ENCODE data around the gene SATB1.

The SATB1 gene

DNA sequence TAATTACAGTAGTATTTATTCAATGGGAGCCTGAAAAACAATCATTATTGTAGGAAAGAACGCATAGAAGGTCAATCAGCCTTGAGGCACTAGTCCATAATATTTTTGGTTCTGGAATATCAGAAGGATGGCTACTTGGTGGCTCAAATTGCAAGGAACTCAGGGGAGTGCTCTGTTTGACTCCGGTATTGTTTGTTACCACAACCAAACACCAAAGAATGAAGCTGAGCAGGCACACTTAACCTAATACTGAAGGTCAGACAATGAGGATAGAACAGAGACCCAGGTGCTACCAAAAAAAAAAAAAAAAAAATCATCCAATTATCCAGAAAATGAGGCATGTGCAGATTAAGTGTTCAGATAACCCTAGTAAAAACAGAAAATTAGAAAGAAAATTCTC, 11.1 kb upstream of the SATB1 start:
- DNase-seq = no peak
- H3K36me3 ChIP-seq (replicated peaks; ENCODE audit: insufficient read depth, low read length) = no peaks in the 10 kb centered on the region
- H3K4me2 ChIP-seq (ENCODE audit: low read depth, low read length) = no peak overlapping the region
- no peaks in the 10 kb centered on the region for H3F3A ChIP-seq (ENCODE audit: insufficient read depth, low read length)
- no peak for TF ChIP-seq EZH2 (optimal IDR thresholded peaks at IDR 0.05; ENCODE audit: low read depth, low read length)
- TF ChIP-seq, protein P1, sequence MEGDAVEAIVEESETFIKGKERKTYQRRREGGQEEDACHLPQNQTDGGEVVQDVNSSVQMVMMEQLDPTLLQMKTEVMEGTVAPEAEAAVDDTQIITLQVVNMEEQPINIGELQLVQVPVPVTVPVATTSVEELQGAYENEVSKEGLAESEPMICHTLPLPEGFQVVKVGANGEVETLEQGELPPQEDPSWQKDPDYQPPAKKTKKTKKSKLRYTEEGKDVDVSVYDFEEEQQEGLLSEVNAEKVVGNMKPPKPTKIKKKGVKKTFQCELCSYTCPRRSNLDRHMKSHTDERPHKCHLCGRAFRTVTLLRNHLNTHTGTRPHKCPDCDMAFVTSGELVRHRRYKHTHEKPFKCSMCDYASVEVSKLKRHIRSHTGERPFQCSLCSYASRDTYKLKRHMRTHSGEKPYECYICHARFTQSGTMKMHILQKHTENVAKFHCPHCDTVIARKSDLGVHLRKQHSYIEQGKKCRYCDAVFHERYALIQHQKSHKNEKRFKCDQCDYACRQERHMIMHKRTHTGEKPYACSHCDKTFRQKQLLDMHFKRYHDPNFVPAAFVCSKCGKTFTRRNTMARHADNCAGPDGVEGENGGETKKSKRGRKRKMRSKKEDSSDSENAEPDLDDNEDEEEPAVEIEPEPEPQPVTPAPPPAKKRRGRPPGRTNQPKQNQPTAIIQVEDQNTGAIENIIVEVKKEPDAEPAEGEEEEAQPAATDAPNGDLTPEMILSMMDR (IDR thresholded peaks at IDR 0.05; ENCODE audit: low read length) = no peak
- TF ChIP-seq EZH2phosphoT487 (IDR thresholded peaks at IDR 0.05; ENCODE audit: low read length) = no peak
- H3K9me2 ChIP-seq (replicated peaks; ENCODE audit: insufficient read depth, low read length) = no peaks in the 10 kb centered on the region
- no peaks in the 10 kb centered on the region for H3K9me3 ChIP-seq (replicated peaks; ENCODE audit: insufficient read depth, low read length)
- H3K79me2 ChIP-seq (ENCODE audit: low read length) = no peaks in the 10 kb centered on the region
- no peaks in the 10 kb centered on the region for H3K4me1 ChIP-seq (ENCODE audit: low read length)
- no peak overlapping the region for H2AFZ ChIP-seq (ENCODE audit: low read length)
- H3K27ac ChIP-seq (ENCODE audit: low read length) = no peak overlapping the region
- no peaks in the 10 kb centered on the region for H4K20me1 ChIP-seq (ENCODE audit: insufficient read depth, low read length)
- H3K9ac ChIP-seq (ENCODE audit: low read length) = no peak overlapping the region
- no peak overlapping the region for H3K4me3 ChIP-seq (ENCODE audit: low read length)
- no peaks in the 10 kb centered on the region for H3K27me3 ChIP-seq (replicated peaks; ENCODE audit: insufficient read depth, low read length)

GRCh38 chr3:18434711-18435110, 9.6 kb upstream of the SATB1 start:
- Histone ChIP-seq H3K9ac (ENCODE audit: low read length) (no peak overlapping the region), H3K79me2 (ENCODE audit: low read length) (no peaks in the 10 kb centered on the region), H3K27me3 (replicated peaks; ENCODE audit: insufficient read depth, low read length) (no peaks in the 10 kb centered on the region), H3K27ac (ENCODE audit: low read length) (no peak overlapping the region), H4K20me1 (ENCODE audit: insufficient read depth, low read length) (no peaks in the 10 kb centered on the region), H3K4me3 (ENCODE audit: low read length) (no peak overlapping the region), H3F3A (ENCODE audit: insufficient read depth, low read length) (no peaks in the 10 kb centered on the region), H3K9me2 (replicated peaks; ENCODE audit: insufficient read depth, low read length) (no peaks in the 10 kb centered on the region), H3K9me3 (replicated peaks; ENCODE audit: insufficient read depth, low read length) (no peaks in the 10 kb centered on the region), H2AFZ (ENCODE audit: low read length) (no peak overlapping the region), H3K36me3 (replicated peaks; ENCODE audit: insufficient read depth, low read length) (no peaks in the 10 kb centered on the region), H3K4me2 (ENCODE audit: low read depth, low read length) (no peak overlapping the region), H3K4me1 (ENCODE audit: low read length) (0 out of 2 replicates have a peak, but pooled peaks cover 5% of the 10 kb centered on the region)
- DNase-seq = no peak
- no peak for TF ChIP-seq EZH2 (optimal IDR thresholded peaks at IDR 0.05; ENCODE audit: low read depth, low read length)
- TF ChIP-seq, protein P1 (IDR thresholded peaks at IDR 0.05; ENCODE audit: low read length) = no peak
- TF ChIP-seq EZH2phosphoT487 (IDR thresholded peaks at IDR 0.05; ENCODE audit: low read length) = no peak

- no peaks in the 10 kb centered on the region for H4K20me1 ChIP-seq (ENCODE audit: insufficient read depth, low read length)
- H3K9me2 ChIP-seq (replicated peaks; ENCODE audit: insufficient read depth, low read length) = no peaks in the 10 kb centered on the region
- no peak overlapping the region for H3K27ac ChIP-seq (ENCODE audit: low read length)
- no peaks in the 10 kb centered on the region for H3K79me2 ChIP-seq (ENCODE audit: low read length)
- 0 out of 2 replicates have a peak, but pooled peaks cover 5% of the 10 kb centered on the region for H3K4me1 ChIP-seq (ENCODE audit: low read length)
- TF ChIP-seq, protein P1 (IDR thresholded peaks at IDR 0.05; ENCODE audit: low read length) = no peak
- TF ChIP-seq EZH2 (optimal IDR thresholded peaks at IDR 0.05; ENCODE audit: low read depth, low read length) (no peak), EZH2phosphoT487 (IDR thresholded peaks at IDR 0.05; ENCODE audit: low read length) (no peak)
- no peaks in the 10 kb centered on the region for H3F3A ChIP-seq (ENCODE audit: insufficient read depth, low read length)
- H3K27me3 ChIP-seq (replicated peaks; ENCODE audit: insufficient read depth, low read length) = no peaks in the 10 kb centered on the region
- no peaks in the 10 kb centered on the region for H3K36me3 ChIP-seq (replicated peaks; ENCODE audit: insufficient read depth, low read length)
- no peak overlapping the region for H2AFZ ChIP-seq (ENCODE audit: low read length)
- no peaks in the 10 kb centered on the region for H3K9me3 ChIP-seq (replicated peaks; ENCODE audit: insufficient read depth, low read length)
- no peak overlapping the region for H3K4me3 ChIP-seq (ENCODE audit: low read length)
- H3K4me2 ChIP-seq (ENCODE audit: low read depth, low read length) = no peak overlapping the region
- DNase-seq = no peak
- no peak overlapping the region for H3K9ac ChIP-seq (ENCODE audit: low read length)
Observed at GRCh38 chr3:18432752-18433151, 7.6 kb upstream of the SATB1 start.
